KBM-7 (cell line): ENCODE measurements around the gene AKAP9.
"Not testable (repeated sequence)": the region's sequence is repeated elsewhere in the genome, so short reads cannot be mapped to it uniquely, and the experiment has no call there.

ENCODE experiments used
- DNase-seq: peaks from one replicate; pipeline ENCODE4 v3.0.0-alpha.2; 2015
- in situ Hi-C: fragments of 300-500 bp; cut with MboI; formaldehyde crosslinking; loops from 2 replicates; pipeline ENCODE4 v1.14.3; 2020; ENCODE audit warnings: low sequenced_read_pairs, low pct_unique_long_range_greater_than_20kb, mixed read lengths

The AKAP9 gene

GRCh38 chr7:91942312-91942711 lies 1.6 kb downstream of the AKAP9 start:
- in situ Hi-C loops = no loop called here
- no peak for DNase-seq

GRCh38 chr7:91944970-91945369 lies 4.3 kb downstream of the AKAP9 start:
- DNase-seq, in situ Hi-C loops: not testable (repeated sequence)

- no peak for DNase-seq
- in situ Hi-C loops = no loop called here
Measured at GRCh38 chr7:91945476-91945875, 4.8 kb downstream of the AKAP9 start.

GRCh38 chr7:91946549-91946948 lies 5.9 kb downstream of the AKAP9 start:
- DNase-seq = peak; percentile 41
- in situ Hi-C loops = no loop called here

- no peak for DNase-seq
- in situ Hi-C loops = no loop called here
Measured at GRCh38 chr7:91947948-91948347, 7.3 kb downstream of the AKAP9 start.

GRCh38 chr7:91949221-91950009 lies 8.8 kb downstream of the AKAP9 start:
- DNase-seq = no peak
- in situ Hi-C loops = no loop called here

GRCh38 chr7:91953618-91954017 lies 13.0 kb downstream of the AKAP9 start:
- in situ Hi-C loops = no loop called here
- DNase-seq = no peak

- in situ Hi-C loops, DNase-seq: not testable (repeated sequence)
Measured at GRCh38 chr7:91956464-91956863, 15.8 kb downstream of the AKAP9 start.

GRCh38 chr7:91957232-91957631 lies 16.6 kb downstream of the AKAP9 start:
- in situ Hi-C loops = no loop called here
- no peak for DNase-seq

- in situ Hi-C loops = no loop called here
- DNase-seq = no peak
Measured at GRCh38 chr7:91957823-91958222, 17.2 kb downstream of the AKAP9 start.

GRCh38 chr7:91959023-91959422 lies 18.4 kb downstream of the AKAP9 start:
- in situ Hi-C loops = no loop called here
- no peak for DNase-seq

GRCh38 chr7:91961816-91962215 lies 21.2 kb downstream of the AKAP9 start:
- in situ Hi-C loops = no loop called here
- no peak for DNase-seq

- no peak for DNase-seq
- in situ Hi-C loops = no loop called here
Measured at GRCh38 chr7:91962419-91962818, 21.8 kb downstream of the AKAP9 start.

- in situ Hi-C loops, DNase-seq: not testable (repeated sequence)
Measured at GRCh38 chr7:91967513-91967912, 26.9 kb downstream of the AKAP9 start.

GRCh38 chr7:91973639-91974038 lies 33.0 kb downstream of the AKAP9 start:
- in situ Hi-C loops = no loop called here
- no peak for DNase-seq

- DNase-seq = no peak
- in situ Hi-C loops = no loop called here
Measured at GRCh38 chr7:91974066-91974465, 33.4 kb downstream of the AKAP9 start.

- no peak for DNase-seq
- in situ Hi-C loops = no loop called here
Measured at GRCh38 chr7:91976743-91977142, 36.1 kb downstream of the AKAP9 start.

GRCh38 chr7:91979590-91979989 lies 38.9 kb downstream of the AKAP9 start:
- in situ Hi-C loops = no loop called here
- DNase-seq = no peak

GRCh38 chr7:91982352-91982751 lies 41.7 kb downstream of the AKAP9 start:
- in situ Hi-C loops, DNase-seq: not testable (repeated sequence)

- in situ Hi-C loops = no loop called here
- DNase-seq = no peak
Measured at GRCh38 chr7:91988213-91988612, 47.6 kb downstream of the AKAP9 start.

GRCh38 chr7:91993976-91994375 lies 53.3 kb downstream of the AKAP9 start:
- in situ Hi-C loops = no loop called here
- DNase-seq = no peak
